HG02678 (cell line): ENCODE data around the gene OGG1.

Source experiments
- ATAC-seq: cut with Tn5 transposase; IDR thresholded peaks from one replicate; pipeline ENCODE4 v1.9.1; 2021; ENCODE audit warnings: mild to moderate bottlenecking, moderate library complexity; ENCODE audit not compliant: unreplicated experiment

Gene OGG1

DNA sequence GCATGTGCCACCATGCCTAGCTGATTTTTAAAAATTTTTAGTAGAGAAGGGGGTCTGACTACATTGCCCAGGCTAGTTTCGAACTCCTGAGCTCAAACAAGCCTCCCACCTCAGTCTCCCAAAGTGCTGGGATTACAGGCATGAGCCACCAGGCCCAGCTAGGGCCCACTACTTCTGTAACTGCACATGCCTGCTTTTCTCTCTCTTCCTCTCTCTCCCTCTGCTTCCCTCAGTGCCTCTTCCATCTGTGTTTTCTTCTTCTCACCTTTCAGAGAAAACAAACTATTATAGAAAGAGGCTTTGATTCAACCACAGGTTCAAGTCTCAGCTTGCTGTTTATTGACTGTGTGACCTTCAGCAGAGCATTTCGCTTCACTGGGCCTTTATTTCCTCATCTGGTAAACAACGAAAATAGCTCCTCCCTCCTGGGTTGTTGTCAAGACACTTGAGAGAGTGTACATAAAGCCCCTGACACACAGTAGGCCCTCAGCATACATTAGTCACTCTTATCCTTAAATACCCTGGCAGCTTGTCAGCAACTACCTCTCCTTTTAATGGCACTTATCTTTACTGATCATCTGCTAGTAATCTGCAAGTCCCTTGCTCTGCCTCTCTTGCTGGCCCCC is 32.3 kb downstream of the OGG1 start:
- no peak for ATAC-seq

DNA sequence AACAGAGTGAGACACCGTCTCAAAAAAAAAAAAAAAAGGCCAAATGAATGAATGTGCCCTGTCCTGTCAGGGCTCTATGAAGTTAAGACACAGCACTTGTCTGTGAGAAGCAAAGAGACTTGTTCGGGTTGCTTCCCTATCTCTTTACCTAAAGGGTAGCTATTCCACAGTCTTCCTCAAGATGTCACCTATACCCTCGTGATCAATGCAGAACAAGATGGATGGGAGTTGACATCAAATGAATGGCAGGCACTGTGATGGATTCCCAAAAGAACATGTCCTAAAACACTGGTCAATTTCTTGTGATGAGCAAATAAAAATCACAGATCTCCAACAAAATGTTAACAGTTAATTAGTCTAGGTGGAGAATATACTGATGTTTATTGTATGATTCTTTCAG is 33.0 kb downstream of the OGG1 start:
- no peak for ATAC-seq

DNA sequence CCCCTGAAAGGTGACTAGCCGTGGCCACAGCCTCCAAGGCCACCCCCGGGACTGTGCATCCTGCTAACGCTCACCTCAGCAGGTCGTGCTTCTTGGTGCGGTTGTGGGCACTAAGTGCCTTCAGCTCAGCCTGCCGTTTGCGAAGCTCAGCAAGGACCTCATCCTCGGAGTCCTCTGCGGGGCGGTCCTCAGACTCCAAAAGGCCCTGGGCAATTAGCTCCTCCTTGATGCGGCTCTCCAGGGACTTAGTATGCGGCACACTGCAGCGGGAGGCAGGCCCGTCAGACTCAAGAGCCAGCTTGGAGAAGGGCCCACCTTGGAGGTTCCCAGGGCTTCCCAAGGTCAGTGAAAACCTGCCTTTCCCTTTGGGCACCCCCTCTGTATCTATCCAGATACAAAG is 34.2 kb downstream of the OGG1 start:
- no peak for ATAC-seq

DNA sequence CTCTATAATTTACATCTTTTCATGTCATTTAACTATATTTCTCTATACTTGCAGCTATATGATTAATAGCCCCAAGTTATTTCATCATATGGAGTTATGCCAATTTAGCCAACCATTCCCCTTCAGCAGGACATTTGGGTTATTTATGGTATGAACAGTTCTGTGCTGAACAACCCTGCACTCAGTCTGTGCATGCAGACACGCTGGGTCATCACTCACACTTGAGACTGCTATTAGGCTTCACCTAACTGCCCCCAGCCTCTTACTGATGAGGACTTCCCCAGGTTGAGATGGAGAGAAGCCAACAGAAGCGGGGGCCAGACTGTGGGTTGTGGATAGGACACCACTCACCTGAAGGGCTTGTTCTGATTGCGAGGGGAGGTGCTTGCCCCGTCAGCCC is 35.2 kb downstream of the OGG1 start:
- no peak for ATAC-seq

DNA sequence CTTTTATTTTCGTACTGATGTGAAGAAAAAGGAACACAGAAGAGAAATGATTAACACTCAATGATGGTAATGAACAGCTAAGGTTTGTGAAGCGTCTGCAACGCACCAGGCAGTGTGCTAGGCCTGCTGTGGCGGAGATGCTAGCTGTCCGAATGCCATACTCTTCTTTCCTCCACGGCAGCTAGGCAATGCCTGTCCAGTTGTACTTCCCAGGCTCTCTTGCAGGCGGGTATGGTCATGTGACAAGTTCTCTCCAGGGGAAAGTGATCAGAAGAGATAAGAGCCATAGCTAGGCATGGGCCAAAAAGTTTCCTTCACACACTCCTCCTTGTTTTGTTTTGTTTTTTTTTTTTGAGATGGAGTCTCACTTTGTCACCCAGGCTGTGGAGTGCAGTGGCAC is 35.9 kb downstream of the OGG1 start:
- no peak for ATAC-seq

DNA sequence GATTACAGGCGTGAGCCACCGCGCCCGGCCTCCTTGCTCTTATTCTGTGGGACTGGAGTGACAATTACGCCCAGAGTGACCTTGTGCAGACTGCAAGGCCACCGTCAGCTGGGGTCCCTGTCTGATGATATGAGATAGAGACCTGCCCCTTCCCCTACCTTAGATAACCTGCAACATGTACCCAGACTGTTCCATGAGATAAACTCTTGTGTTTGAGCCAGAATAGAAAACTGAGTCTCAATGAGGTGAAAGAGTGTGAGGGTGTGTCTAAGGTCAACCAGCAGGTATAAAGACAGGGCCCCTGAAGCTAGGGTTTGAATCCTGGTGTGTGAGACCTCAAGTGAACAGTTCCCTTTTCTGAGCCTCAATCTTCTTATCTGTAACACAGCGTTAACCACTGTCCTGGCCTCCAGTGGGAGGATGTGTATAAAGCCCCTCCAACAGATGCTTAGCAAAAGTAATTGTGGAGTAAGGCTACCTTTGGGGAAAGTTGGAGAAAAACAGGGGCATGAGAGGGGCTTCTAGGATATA is 36.5 kb downstream of the OGG1 start:
- no peak for ATAC-seq

DNA sequence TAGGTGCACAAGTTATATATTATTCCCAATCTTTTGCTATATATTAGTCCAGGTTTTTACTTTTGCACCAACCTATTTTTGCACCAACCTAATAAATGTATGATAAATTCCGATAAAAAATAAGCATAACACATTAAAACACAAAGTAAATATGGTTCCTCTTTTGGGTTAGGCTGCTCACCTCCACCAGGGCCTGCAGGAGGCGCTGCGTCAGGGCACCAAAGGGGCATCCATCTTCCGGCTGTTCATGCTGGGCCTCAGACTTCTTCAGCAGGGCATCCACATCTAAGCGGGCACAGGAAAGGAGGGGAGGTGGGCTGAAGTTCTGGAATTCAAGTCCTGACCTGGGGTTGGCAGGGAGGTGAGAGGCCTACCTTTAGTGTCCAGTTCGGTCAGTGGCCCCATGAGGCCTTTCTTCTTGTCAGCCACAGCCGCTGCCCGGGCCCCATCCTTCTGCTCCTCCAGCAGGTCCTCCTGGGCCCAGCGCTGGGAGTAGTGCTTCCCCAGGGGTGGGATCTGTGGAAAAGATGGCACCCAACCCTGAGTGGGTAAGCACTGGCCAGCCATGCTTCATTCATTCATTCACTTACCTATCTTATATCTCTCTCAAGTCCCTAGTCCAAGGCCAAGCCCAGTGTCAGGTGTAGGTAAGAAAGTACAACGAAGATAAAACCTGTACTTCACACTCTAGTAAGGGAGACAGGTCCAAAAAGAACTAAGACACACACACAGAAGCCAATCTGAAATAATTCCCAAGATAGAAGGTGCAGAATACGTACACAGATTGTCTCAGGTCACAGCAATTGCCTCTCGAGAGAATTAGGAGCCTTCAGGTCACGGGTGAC is 37.3 kb downstream of the OGG1 start:
- no peak for ATAC-seq

DNA sequence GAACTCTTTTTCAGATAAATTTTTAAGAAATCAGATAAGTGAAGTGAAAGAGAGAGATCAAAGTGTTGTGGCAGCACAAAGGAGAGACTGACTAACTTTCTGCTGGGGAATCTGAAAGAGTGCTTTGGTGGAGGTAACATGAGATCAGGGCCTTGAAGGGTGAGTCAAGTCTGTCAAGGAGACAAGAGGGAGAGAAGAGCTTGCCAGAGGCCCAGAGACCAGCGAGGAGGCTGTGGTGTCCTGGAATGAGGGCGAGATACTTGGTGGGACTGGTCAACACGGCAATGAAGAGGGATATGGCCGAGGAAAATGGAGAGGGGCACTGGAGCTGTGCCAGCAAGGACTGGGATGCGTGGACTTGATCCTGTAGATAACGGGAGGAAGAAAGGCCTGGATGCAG is 38.0 kb downstream of the OGG1 start:
- ATAC-seq = no peak

DNA sequence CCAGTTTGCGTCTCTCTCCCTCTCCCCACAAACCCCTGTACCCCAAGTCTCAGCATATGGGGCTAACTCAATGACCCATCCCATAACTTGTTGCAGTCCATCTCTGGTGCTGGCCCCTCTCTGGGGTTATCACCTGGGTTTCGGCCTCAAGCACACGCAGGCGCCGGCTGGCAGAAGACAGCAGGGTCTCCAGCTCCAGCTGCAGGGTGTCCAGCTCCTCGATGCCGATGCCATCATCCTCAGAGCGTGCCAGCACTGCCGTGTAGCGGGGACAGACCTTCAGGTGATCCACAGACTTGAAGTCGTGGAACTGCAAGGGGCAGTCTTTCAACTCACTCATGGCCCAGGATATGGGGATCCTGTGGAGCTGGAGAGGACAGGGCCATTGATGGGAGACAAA is 41.4 kb downstream of the OGG1 start:
- ATAC-seq = no peak

DNA sequence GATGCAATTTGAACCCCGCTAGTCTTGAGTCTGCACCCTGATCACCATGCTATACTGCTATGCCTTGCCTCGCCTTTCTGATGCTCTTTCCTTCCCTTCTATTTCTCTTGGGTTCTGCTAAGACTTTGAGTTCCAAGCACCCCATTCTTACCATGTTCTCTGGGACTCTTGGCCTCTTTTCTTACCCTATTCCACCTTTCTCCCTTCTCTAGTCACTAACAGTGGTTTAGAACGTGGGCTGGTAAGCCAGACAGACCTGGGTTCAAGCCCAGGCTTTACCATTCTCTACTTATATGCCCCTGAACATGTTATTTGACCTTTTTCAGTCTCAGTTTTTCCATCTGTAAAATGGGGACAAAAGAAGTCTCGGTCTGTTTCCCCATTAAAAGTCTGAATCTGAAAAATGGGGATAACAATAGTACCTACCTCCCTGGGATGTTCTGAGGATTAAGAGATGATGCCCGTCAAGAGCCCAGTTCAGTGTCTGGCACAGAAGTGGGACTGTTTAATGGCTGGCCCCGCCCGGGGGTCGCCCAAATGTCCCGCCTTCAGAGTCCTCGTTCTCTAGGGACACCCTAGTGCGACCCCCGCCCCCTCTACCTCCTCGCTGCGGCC is 42.1 kb downstream of the OGG1 start:
- no peak for ATAC-seq

DNA sequence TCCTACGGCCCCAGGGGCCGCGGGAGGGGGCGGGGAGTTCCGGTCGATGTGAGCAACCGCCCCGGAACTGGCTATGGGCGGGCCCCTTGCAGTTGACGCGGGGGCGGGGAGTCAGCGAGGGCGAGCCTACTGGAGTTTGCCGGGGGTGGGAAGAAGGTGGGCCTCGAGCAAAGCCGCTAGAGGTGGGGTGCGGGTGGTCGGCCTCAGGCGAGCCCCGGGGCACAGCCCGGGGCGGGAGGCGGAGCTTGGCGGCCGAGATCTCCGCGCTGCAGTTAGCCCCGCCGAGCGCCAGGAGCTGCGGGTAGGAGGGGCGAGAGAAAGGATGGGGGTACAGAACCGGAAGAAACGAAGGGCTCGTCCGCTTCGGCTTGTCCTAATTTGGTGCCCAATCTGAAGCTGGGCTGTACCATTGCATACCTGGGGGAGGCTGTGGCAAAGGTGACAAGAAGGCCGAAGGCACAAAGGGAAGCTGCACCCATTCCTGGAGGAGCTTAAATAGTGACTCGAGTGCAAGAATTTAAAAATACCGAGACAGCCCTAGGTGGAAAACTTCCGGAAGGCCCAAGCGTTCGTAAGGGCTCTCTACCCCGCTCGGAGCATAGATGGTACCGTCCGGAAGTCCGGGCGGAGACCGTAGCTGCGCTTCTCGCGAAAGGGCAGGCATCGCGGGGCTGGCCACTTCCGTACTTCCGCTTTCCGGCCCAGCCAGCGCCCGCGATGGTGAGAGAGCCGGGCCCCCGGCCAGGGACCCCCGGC is 42.8 kb downstream of the OGG1 start, which contains the start of the genes ARPC4 and TADA3:
Gene ARPC4 (plus strand): TSS at position 678 of the 756 bp plus-strand sequence. CDS start 40 bp downstream, at position 718.
Gene TADA3 (minus strand): TSS at position 69 of the 756 bp plus-strand sequence. CDS start 1,007 bp downstream, outside the sequence.
- peak; percentile 80 for ATAC-seq

DNA sequence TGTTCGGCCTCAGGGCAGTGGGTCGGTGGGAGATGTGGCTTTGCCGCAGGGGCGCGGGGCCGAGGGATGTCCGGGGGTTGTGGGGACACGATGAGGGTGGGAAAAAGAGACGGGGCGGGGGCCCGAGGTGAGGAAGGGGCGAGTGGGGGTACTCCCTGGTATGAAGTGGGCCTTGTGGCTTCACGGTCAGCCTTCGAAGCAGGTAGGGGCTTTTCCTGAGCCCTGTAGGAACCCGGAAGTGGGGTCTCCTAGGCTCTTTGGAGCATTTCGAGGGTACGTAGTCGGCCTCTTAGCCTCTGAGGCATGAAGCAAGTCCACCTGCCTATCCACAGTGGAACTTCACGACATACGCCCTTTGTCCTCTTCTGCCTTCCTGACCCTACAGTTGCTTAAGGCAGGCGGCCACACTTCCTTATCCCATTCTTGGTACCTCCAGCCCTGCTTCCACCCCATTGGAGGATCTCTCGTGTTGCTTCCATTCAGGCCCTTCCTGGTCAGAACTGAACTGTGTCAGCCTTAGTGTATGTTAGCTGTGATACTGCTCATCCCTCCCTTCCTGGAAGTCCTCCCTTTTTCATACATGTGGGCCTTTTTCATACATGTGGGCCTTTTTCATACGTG is 43.5 kb downstream of the OGG1 start:
- peak; percentile 1 for ATAC-seq

DNA sequence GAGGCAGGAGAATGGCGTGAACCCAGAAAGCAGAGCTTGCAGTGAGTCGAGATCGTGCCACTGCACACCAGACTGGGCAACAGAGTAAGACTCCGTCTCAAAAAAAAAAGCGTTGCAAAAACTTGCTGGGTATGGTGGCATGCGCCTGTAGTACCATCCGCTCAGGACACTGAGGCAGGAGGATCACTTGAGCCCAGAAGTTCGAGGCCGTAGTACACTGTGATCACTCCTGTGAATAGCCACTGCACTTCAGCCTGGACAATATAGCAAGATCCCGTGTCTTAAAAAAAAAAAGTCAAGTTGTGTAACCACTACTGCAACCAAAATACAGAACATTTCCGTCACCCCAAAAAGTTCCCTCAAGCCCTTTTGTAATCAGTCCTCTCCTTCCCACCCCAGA is 44.6 kb downstream of the OGG1 start:
- no peak for ATAC-seq

DNA sequence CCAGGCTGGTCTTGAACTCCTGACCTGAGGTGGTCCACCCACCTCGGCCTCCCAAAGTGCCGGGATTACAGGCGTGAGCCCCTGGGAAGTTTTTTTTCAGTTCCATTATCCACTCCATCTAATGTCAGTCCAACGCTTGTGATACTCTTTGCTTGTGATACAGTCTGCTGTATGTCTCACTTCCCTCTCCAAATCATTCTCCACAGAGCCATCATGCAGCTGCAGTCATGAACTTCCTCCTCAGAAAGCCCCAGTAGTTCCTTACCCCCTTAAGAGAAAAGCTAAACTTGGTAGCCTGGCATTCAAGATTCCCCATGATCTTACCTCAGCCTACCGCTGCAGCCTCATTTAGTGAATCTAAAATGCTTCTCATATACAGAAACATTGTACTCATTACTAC is 45.5 kb downstream of the OGG1 start:
- no peak for ATAC-seq

DNA sequence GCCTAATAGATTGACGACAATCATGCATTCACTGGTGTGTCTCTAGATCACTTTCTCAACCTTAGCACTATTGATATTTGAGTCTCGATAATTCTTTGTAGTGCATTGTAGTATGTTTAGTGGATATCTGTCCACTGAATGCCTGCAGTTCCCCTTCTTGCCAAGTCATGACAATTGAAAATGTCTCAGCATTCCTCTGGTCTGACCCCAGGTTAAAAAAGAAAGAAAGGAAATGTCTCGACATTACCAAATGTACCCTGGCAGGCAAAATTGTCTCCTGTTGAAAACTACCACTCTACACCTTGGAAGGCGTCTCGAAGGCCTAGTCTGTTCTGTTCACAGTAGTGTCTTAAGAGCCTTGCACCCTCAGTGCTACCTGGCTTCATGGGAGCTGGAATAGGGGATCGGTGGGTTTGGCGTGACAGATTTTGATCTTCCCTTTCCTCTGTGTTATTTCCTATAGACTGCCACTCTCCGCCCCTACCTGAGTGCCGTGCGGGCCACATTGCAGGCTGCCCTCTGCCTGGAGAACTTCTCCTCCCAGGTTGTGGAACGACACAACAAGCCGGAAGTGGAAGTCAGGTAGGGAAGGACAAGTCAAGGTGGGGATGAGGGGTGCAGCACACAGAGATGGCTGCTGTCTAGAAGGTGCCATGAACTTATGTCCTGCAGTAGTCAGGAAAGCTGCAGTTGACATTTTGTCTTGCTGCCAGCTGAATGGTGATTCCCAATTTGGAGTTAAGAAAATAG is 47.6 kb downstream of the OGG1 start:
- ATAC-seq = no peak

DNA sequence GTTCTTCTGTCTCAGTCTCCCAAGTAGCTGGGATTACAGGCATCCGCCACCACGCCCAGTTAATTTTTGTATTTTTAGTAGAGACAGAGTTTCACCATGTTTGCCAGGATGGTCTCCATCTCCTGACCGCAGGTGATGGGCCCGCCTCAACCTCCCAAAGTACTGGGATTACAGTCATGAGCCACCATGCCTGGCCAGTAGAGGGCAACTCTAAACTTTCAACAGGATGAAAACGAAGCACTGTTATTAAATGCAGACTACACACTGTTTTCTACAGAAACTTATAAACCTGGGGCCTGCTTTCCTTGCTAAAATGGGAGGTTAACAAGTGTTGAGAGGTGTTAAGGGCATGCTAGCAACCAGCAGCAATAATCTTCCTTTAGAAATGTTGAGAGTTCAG is 50.8 kb downstream of the OGG1 start:
- no peak for ATAC-seq

DNA sequence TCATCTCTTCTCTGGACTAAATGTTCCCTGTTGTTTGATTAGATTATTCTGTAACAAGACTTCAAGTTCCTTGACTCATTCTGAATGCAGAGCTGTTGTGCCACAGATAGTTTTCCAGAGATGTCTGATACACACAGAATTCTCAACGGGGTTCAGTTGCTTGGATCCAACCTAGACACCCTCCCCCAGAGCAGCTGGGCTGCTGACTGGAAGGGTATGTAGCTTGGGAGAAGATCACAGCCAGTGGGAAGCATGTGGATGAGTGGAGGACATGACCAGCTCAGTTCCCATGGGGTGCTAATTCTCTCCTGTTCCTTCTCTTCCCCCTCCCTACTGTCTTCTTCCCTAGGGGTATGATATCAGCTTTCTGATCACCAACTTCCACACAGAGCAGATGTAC is 53.7 kb downstream of the OGG1 start:
- no peak for ATAC-seq

DNA sequence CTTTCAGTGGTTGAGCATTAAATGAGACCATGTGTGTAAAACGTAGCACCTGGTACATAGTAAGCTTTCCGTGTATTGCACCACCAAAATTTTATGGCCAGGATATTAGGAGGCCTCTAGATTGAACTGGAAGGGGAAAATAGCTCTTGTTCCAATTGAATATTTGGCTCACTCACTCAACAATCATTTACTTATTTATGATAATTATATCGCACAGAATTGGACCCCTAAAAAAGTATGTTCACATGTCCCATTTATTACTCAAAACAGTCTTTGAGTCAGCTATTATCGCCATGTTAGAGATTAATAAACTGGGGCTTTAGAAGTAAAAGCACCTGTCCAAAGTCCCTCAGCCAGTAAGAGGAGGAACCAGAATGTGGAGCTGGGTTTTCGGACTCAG is 55.2 kb downstream of the OGG1 start:
- no peak for ATAC-seq

DNA sequence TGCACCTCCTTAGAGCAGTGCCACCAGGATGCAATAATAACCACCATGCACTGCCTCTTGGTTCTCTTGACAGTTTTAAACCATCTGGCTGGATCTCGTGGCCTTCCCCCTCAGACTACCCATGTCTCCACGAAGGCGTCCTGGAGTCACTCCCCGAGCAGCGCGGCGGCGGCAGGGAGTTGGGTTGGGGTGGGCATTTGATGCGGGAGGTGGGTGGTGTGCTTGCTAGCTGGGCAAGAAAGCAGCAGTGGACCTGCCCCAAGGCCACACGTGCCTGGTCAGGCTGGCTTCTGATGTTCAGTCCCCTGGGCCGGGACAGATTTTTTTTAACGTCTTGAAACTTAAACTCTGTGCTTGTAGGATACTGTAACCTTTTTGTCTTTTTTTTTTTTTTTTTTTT is 56.4 kb downstream of the OGG1 start:
- no peak for ATAC-seq
